NOMO-1 (cell line): Measurements from ENCODE around the gene FHL2.

Source experiments
- DNase-seq, 2 experiments: peaks; one replicate each; lab custom pipeline; 2025; ENCODE audit not compliant: unreplicated experiment in 2 of 2; lab: John Stamatoyannopoulos, UW

The FHL2 gene

GRCh38 chr2:105381101-105381668, 17.7 kb downstream of the FHL2 start:
- DNase-seq: no peak

GRCh38 chr2:105380432-105381100, 18.3 kb downstream of the FHL2 start:
- no peak for DNase-seq

GRCh38 chr2:105379741-105380186, 19.1 kb downstream of the FHL2 start:
- DNase-seq: peak; percentile 47 to 94

GRCh38 chr2:105378921-105379383, 19.9 kb downstream of the FHL2 start:
- DNase-seq: no peak

GRCh38 chr2:105378276-105378840, 20.5 kb downstream of the FHL2 start:
- no peak for DNase-seq

- no peak for DNase-seq
Observed at GRCh38 chr2:105377871-105378270, 21.0 kb downstream of the FHL2 start.

- DNase-seq: no peak
Observed at GRCh38 chr2:105376789-105377240, 22.0 kb downstream of the FHL2 start.

GRCh38 chr2:105376010-105376409, 22.8 kb downstream of the FHL2 start:
- no peak for DNase-seq

GRCh38 chr2:105375001-105375561, 23.8 kb downstream of the FHL2 start:
- no peak for DNase-seq

- DNase-seq: no peak
Observed at GRCh38 chr2:105373895-105374401, 24.9 kb downstream of the FHL2 start.

- no peak for DNase-seq
Observed at GRCh38 chr2:105373344-105373781, 25.5 kb downstream of the FHL2 start.

- no peak for DNase-seq
Observed at GRCh38 chr2:105371810-105372209, 27.0 kb downstream of the FHL2 start.

GRCh38 chr2:105371156-105371555, 27.7 kb downstream of the FHL2 start:
- DNase-seq: no peak

GRCh38 chr2:105369777-105370690, 28.8 kb downstream of the FHL2 start:
- DNase-seq: peak; percentile 73 to 86

GRCh38 chr2:105368759-105369408, 30.0 kb downstream of the FHL2 start:
- no peak for DNase-seq

GRCh38 chr2:105365206-105365605, 33.6 kb downstream of the FHL2 start:
- no peak for DNase-seq

- DNase-seq: no peak
Observed at GRCh38 chr2:105364436-105365139, 34.3 kb downstream of the FHL2 start.

GRCh38 chr2:105362862-105363591, 35.8 kb downstream of the FHL2 start:
- no peak for DNase-seq
